ENCODE measurements around the gene SLC30A9. TPM values are rescaled to one million over a fixed set of nuclear protein-coding genes. Genes with fewer than 3 reads are reported as not detected.

SLC30A9 gene
- total and polyA plus RNA-seq, 2 experiments from 2014 or later, result 67.3 to 74.6 TPM

DNA sequence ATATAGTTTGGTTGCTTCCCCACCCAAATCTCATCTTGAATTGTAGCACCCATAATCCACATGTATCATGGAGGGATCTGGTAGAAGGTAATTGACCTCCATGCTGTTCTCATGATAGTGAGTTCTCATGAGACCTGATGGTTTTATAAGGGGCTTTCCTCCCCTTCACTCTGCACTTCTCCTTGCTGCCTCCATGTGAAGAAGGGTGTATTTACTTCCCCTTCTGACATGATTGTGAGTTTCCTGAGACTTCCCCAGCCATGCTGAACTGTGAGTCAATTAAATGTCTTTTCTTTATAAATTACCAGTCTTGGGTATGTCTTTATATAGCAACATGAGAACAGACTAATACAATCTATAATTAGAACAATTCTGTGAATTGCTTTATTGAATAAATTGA is 20.7 kb upstream of the SLC30A9 start (continued):
- TF ChIP-seq, protein P1, sequence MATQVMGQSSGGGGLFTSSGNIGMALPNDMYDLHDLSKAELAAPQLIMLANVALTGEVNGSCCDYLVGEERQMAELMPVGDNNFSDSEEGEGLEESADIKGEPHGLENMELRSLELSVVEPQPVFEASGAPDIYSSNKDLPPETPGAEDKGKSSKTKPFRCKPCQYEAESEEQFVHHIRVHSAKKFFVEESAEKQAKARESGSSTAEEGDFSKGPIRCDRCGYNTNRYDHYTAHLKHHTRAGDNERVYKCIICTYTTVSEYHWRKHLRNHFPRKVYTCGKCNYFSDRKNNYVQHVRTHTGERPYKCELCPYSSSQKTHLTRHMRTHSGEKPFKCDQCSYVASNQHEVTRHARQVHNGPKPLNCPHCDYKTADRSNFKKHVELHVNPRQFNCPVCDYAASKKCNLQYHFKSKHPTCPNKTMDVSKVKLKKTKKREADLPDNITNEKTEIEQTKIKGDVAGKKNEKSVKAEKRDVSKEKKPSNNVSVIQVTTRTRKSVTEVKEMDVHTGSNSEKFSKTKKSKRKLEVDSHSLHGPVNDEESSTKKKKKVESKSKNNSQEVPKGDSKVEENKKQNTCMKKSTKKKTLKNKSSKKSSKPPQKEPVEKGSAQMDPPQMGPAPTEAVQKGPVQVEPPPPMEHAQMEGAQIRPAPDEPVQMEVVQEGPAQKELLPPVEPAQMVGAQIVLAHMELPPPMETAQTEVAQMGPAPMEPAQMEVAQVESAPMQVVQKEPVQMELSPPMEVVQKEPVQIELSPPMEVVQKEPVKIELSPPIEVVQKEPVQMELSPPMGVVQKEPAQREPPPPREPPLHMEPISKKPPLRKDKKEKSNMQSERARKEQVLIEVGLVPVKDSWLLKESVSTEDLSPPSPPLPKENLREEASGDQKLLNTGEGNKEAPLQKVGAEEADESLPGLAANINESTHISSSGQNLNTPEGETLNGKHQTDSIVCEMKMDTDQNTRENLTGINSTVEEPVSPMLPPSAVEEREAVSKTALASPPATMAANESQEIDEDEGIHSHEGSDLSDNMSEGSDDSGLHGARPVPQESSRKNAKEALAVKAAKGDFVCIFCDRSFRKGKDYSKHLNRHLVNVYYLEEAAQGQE (IDR thresholded peaks at IDR 0.05; ENCODE audit: unreplicated experiment), result no peak
- TF ChIP-seq CREB1 (CRISPR knock-in tag; IDR thresholded peaks at IDR 0.05; ENCODE audit: low read depth), result no peak
- TF ChIP-seq ZNF114 (CRISPR knock-in tag; IDR thresholded peaks at IDR 0.05), result no peak

DNA sequence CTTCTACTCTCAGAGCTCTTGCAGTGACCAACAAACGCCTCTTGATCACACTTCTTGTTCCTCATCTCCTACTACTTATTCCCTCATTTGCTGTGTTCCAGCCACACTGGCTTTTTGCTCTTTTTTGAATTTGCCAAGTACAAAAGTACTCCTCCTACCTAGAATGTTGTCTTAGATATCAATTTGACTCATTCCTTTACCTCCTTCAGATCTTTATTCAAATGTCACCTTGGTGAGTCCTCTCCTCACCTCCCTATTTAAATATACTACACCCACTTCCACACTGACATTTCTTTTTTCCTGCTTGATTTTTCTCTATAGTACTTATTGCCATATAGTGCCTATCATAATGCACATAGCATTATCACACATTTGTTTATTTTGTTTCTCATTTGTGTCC is 15.0 kb upstream of the SLC30A9 start:
- peaks cover 14% of the 10 kb centered on the region for H3K4me1 Mint-ChIP-seq
- H3K9me2 ChIP-seq (ENCODE audit: insufficient read depth), result no peaks in the 10 kb centered on the region
- ATAC-seq (no peak), DNase-seq (ENCODE audit: low spot score) (no peak)
- H3K27me3 ChIP-seq (ENCODE audit: insufficient read depth), result no peaks in the 10 kb centered on the region
- no peaks in the 10 kb centered on the region; the same call in 2 of the 3 replicates for H3K36me3 Mint-ChIP-seq (ENCODE audit: low read depth)
- H3K27ac Mint-ChIP-seq, result no peak overlapping the region
- no peaks in the 10 kb centered on the region for H3K27me3 Mint-ChIP-seq (ENCODE audit: insufficient read depth, low read depth, poor library complexity)
- H3K9me3 Mint-ChIP-seq, result peaks cover 5% of the 10 kb centered on the region; the same call in 2 of the 3 replicates
- H3K4me2 ChIP-seq, result no peak overlapping the region
- no peaks in the 10 kb centered on the region for H3K79me2 ChIP-seq (replicated peaks; ENCODE audit: insufficient read depth)
- H4K20me1 ChIP-seq (replicated peaks; ENCODE audit: insufficient read depth), result no peaks in the 10 kb centered on the region
- peaks cover 11% of the 10 kb centered on the region; the same call in 1 of the 2 replicates for H3K4me1 ChIP-seq (ENCODE audit: insufficient read depth)
- H2AFZ ChIP-seq, result no peak overlapping the region
- no peak overlapping the region for H3K27ac ChIP-seq (ENCODE audit: low read depth)
- no peak overlapping the region for H3K4me3 Mint-ChIP-seq
- no peak overlapping the region for H3K4me3 ChIP-seq
- H3F3A ChIP-seq (replicated peaks; ENCODE audit: low read depth), result no peaks in the 10 kb centered on the region
- 0 out of 2 replicates have a peak, but pooled peaks cover 3% of the 10 kb centered on the region for H3K36me3 ChIP-seq (ENCODE audit: insufficient read depth)
- TF ChIP-seq EZH2 (IDR thresholded peaks at IDR 0.05; ENCODE audit: low read depth, unreplicated experiment) (no peak), EZH2phosphoT487 (IDR thresholded peaks at IDR 0.05; ENCODE audit: unreplicated experiment) (no peak), JUNB (IDR thresholded peaks at IDR 0.05; ENCODE audit: unreplicated experiment) (no peak), STAT1 (IDR thresholded peaks at IDR 0.05; ENCODE audit: unreplicated experiment) (no peak), NANOG (IDR thresholded peaks at IDR 0.05; ENCODE audit: borderline replicate concordance) (no peak), ZNF331 (CRISPR knock-in tag; IDR thresholded peaks at IDR 0.05; ENCODE audit: low read depth) (no peak), ZNF114 (CRISPR knock-in tag; IDR thresholded peaks at IDR 0.05) (no peak)
- TF ChIP-seq, protein P2, sequence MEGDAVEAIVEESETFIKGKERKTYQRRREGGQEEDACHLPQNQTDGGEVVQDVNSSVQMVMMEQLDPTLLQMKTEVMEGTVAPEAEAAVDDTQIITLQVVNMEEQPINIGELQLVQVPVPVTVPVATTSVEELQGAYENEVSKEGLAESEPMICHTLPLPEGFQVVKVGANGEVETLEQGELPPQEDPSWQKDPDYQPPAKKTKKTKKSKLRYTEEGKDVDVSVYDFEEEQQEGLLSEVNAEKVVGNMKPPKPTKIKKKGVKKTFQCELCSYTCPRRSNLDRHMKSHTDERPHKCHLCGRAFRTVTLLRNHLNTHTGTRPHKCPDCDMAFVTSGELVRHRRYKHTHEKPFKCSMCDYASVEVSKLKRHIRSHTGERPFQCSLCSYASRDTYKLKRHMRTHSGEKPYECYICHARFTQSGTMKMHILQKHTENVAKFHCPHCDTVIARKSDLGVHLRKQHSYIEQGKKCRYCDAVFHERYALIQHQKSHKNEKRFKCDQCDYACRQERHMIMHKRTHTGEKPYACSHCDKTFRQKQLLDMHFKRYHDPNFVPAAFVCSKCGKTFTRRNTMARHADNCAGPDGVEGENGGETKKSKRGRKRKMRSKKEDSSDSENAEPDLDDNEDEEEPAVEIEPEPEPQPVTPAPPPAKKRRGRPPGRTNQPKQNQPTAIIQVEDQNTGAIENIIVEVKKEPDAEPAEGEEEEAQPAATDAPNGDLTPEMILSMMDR (conservative IDR thresholded peaks at IDR 0.05; ENCODE audit: low read depth in 2 of 2), result no peak
- TF ChIP-seq, protein P3, sequence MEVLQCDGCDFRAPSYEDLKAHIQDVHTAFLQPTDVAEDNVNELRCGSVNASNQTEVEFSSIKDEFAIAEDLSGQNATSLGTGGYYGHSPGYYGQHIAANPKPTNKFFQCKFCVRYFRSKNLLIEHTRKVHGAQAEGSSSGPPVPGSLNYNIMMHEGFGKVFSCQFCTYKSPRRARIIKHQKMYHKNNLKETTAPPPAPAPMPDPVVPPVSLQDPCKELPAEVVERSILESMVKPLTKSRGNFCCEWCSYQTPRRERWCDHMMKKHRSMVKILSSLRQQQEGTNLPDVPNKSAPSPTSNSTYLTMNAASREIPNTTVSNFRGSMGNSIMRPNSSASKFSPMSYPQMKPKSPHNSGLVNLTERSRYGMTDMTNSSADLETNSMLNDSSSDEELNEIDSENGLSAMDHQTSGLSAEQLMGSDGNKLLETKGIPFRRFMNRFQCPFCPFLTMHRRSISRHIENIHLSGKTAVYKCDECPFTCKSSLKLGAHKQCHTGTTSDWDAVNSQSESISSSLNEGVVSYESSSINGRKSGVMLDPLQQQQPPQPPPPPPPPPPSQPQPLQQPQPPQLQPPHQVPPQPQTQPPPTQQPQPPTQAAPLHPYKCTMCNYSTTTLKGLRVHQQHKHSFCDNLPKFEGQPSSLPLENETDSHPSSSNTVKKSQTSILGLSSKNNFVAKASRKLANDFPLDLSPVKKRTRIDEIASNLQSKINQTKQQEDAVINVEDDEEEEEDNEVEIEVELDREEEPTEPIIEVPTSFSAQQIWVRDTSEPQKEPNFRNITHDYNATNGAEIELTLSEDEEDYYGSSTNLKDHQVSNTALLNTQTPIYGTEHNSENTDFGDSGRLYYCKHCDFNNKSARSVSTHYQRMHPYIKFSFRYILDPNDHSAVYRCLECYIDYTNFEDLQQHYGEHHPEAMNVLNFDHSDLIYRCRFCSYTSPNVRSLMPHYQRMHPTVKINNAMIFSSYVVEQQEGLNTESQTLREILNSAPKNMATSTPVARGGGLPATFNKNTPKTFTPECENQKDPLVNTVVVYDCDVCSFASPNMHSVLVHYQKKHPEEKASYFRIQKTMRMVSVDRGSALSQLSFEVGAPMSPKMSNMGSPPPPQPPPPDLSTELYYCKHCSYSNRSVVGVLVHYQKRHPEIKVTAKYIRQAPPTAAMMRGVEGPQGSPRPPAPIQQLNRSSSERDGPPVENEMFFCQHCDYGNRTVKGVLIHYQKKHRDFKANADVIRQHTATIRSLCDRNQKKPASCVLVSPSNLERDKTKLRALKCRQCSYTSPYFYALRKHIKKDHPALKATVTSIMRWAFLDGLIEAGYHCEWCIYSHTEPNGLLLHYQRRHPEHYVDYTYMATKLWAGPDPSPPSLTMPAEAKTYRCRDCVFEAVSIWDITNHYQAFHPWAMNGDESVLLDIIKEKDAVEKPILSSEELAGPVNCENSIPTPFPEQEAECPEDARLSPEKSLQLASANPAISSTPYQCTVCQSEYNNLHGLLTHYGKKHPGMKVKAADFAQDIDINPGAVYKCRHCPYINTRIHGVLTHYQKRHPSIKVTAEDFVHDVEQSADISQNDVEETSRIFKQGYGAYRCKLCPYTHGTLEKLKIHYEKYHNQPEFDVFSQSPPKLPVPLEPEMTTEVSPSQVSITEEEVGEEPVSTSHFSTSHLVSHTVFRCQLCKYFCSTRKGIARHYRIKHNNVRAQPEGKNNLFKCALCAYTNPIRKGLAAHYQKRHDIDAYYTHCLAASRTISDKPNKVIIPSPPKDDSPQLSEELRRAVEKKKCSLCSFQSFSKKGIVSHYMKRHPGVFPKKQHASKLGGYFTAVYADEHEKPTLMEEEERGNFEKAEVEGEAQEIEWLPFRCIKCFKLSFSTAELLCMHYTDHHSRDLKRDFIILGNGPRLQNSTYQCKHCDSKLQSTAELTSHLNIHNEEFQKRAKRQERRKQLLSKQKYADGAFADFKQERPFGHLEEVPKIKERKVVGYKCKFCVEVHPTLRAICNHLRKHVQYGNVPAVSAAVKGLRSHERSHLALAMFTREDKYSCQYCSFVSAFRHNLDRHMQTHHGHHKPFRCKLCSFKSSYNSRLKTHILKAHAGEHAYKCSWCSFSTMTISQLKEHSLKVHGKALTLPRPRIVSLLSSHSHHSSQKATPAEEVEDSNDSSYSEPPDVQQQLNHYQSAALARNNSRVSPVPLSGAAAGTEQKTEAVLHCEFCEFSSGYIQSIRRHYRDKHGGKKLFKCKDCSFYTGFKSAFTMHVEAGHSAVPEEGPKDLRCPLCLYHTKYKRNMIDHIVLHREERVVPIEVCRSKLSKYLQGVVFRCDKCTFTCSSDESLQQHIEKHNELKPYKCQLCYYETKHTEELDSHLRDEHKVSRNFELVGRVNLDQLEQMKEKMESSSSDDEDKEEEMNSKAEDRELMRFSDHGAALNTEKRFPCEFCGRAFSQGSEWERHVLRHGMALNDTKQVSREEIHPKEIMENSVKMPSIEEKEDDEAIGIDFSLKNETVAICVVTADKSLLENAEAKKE (CRISPR knock-in tag; IDR thresholded peaks at IDR 0.05), result no peak

Measured in GM23338 (cell line).